ENCODE data around the gene CXCL3.

DNA sequence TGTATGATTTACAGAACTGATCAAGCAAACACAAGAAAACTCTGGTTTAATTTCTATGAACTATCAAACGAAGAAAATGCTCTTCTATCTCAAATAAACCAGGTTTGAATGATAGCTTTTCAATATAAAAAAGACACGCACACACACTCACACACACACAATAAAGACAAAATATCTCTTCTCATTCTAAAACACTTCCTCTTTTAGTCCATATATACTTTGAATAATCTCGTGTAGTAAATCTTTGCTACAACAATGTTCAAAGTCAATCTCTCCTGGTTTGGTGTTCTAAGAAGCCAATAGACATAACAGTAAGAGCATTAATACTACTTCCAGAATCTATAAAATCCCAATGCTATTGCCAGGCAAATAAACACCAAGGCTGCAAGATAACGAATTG is 47.2 kb upstream of the CXCL3 start:
- no peak for TF ChIP-seq SUZ12 (IDR thresholded peaks at IDR 0.05; ENCODE audit: extremely low read depth, insufficient read depth, insufficient read length)
- no peak for TF ChIP-seq ZNF274 (IDR thresholded peaks at IDR 0.05; ENCODE audit: low read depth, low read length)

All from NT2/D1 (cell line).